Activated naive CD4-positive, alpha-beta T cell treated with anti-CD3 and anti-CD28 coated beads for 36 hours (primary cell): ENCODE data around the gene GPAM. TPM values are rescaled to one million over a fixed set of nuclear protein-coding genes. Genes with fewer than 3 reads are reported as not detected.
"Not testable (repeated sequence)": the region's sequence is repeated elsewhere in the genome, so short reads cannot be mapped to it uniquely, and the experiment has no call there.

Experiments used
- CTCF ChIA-PET: fragments of 350-600 bp; sonication (Branson Sonifier 250); formaldehyde crosslinking; loops from one replicate; lab custom pipeline; 2021; ENCODE audit warnings: antibody characterized with exemption; lab: Charles Lee
- DNase-seq: peaks from one replicate; pipeline ENCODE4 v3.0.0-alpha.2; 2020
- H3K27ac Mint-ChIP-seq: one replicate; pipeline ENCODE4 v1.8.0; 2021; ENCODE audit warnings: mild to moderate bottlenecking, mixed read lengths
- H3K27me3 Mint-ChIP-seq: one replicate; pipeline ENCODE4 v1.8.0; 2021; ENCODE audit warnings: low read depth, mixed read lengths
- H3K36me3 Mint-ChIP-seq: one replicate; pipeline ENCODE4 v1.8.0; 2021; ENCODE audit warnings: low read depth, mixed read lengths
- H3K4me1 Mint-ChIP-seq: one replicate; pipeline ENCODE4 v1.8.0; 2021; ENCODE audit warnings: low read depth, mixed read lengths
- H3K4me3 Mint-ChIP-seq: one replicate; pipeline ENCODE4 v1.8.0; 2021; ENCODE audit warnings: mild to moderate bottlenecking, moderate library complexity, mixed read lengths
- H3K9me3 Mint-ChIP-seq: one replicate; pipeline ENCODE4 v1.8.0; 2021; ENCODE audit warnings: mixed read lengths
- intact Hi-C: fragments of 100-400 bp; cut with micrococcal nuclease; formaldehyde crosslinking; loops from one replicate; pipeline ENCODE4 v1.15.1; 2023
- total RNA-seq, 2 experiments: library from RNA; stranded (reverse); gene quantifications; one replicate each; pipeline ENCODE4 v1.2.3, GENCODE V29; 2021

GPAM gene
- total RNA-seq, 2 experiments from 2014 or later, result 7.3 to 8.1 TPM

DNA sequence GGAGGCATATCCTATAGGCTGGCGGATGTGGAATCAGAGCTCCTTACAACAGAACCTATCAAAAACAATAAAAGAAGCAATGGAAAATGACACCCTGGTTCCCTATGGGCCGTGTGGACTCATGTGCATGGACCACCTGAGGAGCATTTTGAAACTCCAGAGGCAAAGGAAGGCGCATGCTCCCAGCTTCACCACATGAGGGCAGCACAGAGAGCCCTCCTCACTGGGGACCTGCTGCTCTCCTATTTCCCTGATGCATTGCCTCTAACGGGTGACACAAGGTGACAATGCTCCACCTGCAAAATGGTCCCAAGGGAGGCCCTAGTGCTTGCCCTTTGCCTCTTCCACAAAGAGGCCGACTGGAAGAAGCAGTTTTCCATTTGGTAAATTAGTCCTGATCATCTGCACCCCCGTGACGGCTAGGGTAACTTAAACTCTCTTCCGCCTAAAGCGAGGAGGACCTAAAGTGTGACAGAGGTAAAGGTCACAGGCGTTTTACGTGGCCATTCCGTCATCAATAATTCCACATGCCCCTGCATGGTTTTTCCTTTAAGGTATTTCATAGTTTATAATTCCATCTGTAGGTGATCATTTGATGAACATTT is 67.7 kb downstream of the GPAM start:
- CTCF ChIA-PET, result interaction anchor here (0.6 to 5.1 kb wide), 7 partner anchors 8 to 198 kb away, joined by 3 to 42 read pairs (median 4); no protein-coding TSS in a partner anchor
- Mint-ChIP-seq H3K9me3 (no peaks in the 10 kb centered on the region), H3K4me3 (no peak overlapping the region), H3K27me3 (no peaks in the 10 kb centered on the region), H3K27ac (no peak overlapping the region), H3K36me3 (no peaks in the 10 kb centered on the region), H3K4me1 (no peaks in the 10 kb centered on the region)
- intact Hi-C loops, result loop anchor here (1.0 to 2.0 kb wide), 3 partner anchors 21 to 356 kb away; no protein-coding TSS in a partner anchor
- peak; percentile 66 for DNase-seq

DNA sequence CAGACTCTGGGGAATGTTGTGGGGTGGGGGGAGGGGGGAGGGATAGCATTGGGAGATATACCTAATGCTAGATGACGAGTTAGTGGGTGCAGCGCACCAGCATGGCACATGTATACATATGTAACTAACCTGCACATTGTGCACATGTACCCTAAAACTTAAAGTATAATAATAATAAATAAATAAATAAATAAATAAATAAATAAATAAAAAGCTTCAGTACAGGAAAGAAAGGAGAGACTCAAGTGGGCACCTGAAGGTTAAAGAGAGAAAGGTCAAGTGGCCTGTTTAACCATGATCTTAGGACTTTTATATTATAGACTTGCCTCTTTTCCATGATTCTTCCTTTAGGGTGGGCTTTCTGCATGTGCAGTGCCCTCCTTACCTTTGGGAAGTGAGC is 73.8 kb downstream of the GPAM start:
- H3K4me1 Mint-ChIP-seq, H3K27ac Mint-ChIP-seq, H3K4me3 Mint-ChIP-seq, CTCF ChIA-PET, H3K36me3 Mint-ChIP-seq, H3K27me3 Mint-ChIP-seq, DNase-seq, intact Hi-C loops, H3K9me3 Mint-ChIP-seq: not testable (repeated sequence)

Other genes with a start within 250 kb of the GPAM start
- gene TECTB, start 99.6 kb upstream of the GPAM start, total RNA-seq, result not detected
- gene ACSL5, start 190.4 kb upstream of the GPAM start, total RNA-seq, result 10 to 100 TPM; 22.1 to 22.9 TPM